Measurements from ENCODE around the gene TCERG1L. TPM values are rescaled to one million over a fixed set of nuclear protein-coding genes. Genes with fewer than 3 reads are reported as not detected.

Gene TCERG1L
- total and polyA plus RNA-seq, 9 of the 15 experiments (the other 6 are each of a cell fraction or from before 2014, with no cell fraction given), result not detected

GRCh38 chr10:131216681-131217230 is 94.8 kb downstream of the TCERG1L start:
- Histone ChIP-seq H3K27me3 (ENCODE audit: control insufficient read depth in 2 of 2, insufficient read depth in 2 of 2, low read length in 2 of 2) (peaks cover 0 to 21% of the 10 kb centered on the region in 2 experiments; a peak in 2 of 5 replicates), H3K4me3 (no peak overlapping the region), H3K4me2 (ENCODE audit: insufficient read depth, low read length) (no peak overlapping the region), H3K27ac (ENCODE audit: extremely low read depth, low read depth, low read length) (no peak overlapping the region), H3K9me3 (replicated peaks; ENCODE audit: control insufficient read depth, insufficient read depth, low read depth, low read length) (no peaks in the 10 kb centered on the region), H3K36me3 (ENCODE audit: control insufficient read depth, insufficient read depth, low read length) (no peaks in the 10 kb centered on the region), H3K4me1 (replicated peaks in 1 of 2; ENCODE audit: control insufficient read depth in 2 of 2, insufficient read depth in 2 of 2, low read length in 2 of 2) (no peaks in the 10 kb centered on the region), H3K9me1 (ENCODE audit: control insufficient read depth, insufficient read depth, low read length) (no peaks in the 10 kb centered on the region), H3K9ac (ENCODE audit: insufficient read depth in 1 of 2, low read depth in 2 of 2, low read length in 2 of 2) (no peak overlapping the region), H3K79me2 (ENCODE audit: control insufficient read depth, insufficient read depth, low read length) (no peaks in the 10 kb centered on the region), H4K20me1 (replicated peaks; ENCODE audit: control insufficient read depth, insufficient read depth, low read length) (no peaks in the 10 kb centered on the region), H2AFZ (ENCODE audit: low read depth, low read length) (no peak overlapping the region)
- TF ChIP-seq FOS (IDR thresholded peaks at IDR 0.05; ENCODE audit: extremely low read depth, insufficient read length), result no peak
- TF ChIP-seq SLC30A9 (CRISPR knock-in tag; IDR thresholded peaks at IDR 0.05), result no peak
- TF ChIP-seq PATZ1 (CRISPR knock-in tag; IDR thresholded peaks at IDR 0.05; ENCODE audit: borderline replicate concordance), result no peak
- no peak for TF ChIP-seq CGGBP1 (CRISPR knock-in tag; IDR thresholded peaks at IDR 0.05)
- ChIA-PET CTCF (ENCODE audit: low intra/inter-chr PET ratio) (no interaction called here), POLR2A (no interaction called here)
- no TSS peak for BruUV-seq (replicated peaks)
- in situ Hi-C loops (cut with MboI) (no loop called here), intact Hi-C loops (cut with micrococcal nuclease) (no loop called here)
- no peak for ATAC-seq
- no peak for DNase-seq (ENCODE audit: extremely low read depth in 1 of 4, low spot score in 3 of 4)
- FAIRE-seq, result no peak
- WGBS (ENCODE audit: insufficient coverage, low coverage, missing lambda C conversion rate), result 0% methylated on average over 6 of the region's 9 CpGs
